HEK293T (cell line): Measurements from ENCODE around the gene PDIA6.

Source experiments
- CTCF ChIA-PET: fragments of 350-600 bp; formaldehyde crosslinking; extraction: SDS; loops from one replicate; lab custom pipeline; 2021; ENCODE audit warnings: antibody characterized with exemption, inconsistent platforms; lab: Yijun Ruan, JAX
- POLR2A ChIA-PET: fragments of 350-600 bp; formaldehyde crosslinking; extraction: SDS; loops from one replicate; lab custom pipeline; 2020; ENCODE audit warnings: antibody characterized with exemption, inconsistent platforms; lab: Yijun Ruan, JAX
- DNase-seq: peaks from one replicate; pipeline ENCODE4 v3.0.0; 2012; ENCODE audit warnings: mixed read lengths; ENCODE audit errors: extremely low spot score
- ARNT ChIP-seq: fragments of 450-650 bp; IDR thresholded peaks from 2 replicates; pipeline ENCODE4 v1.6.1; 2017; ENCODE audit warnings: mild to moderate bottlenecking
- BHLHE40 ChIP-seq: fragments of 450-650 bp; IDR thresholded peaks from 2 replicates; pipeline ENCODE4 v1.6.1; 2016; ENCODE audit warnings: mild to moderate bottlenecking, moderate library complexity, borderline replicate concordance
- CTBP1 ChIP-seq: fragments of 450-650 bp; IDR thresholded peaks from 2 replicates; pipeline ENCODE4 v1.6.1; 2016; ENCODE audit warnings: borderline replicate concordance
- ELF4 ChIP-seq: fragments of 450-650 bp; IDR thresholded peaks from 2 replicates; pipeline ENCODE4 v1.6.1; 2017; ENCODE audit warnings: antibody characterized with exemption
- FOXA1 ChIP-seq: fragments of 450-650 bp; IDR thresholded peaks from 2 replicates; pipeline ENCODE4 v1.6.1; 2016; ENCODE audit warnings: mild to moderate bottlenecking
- FOXK2 ChIP-seq: fragments of 450-650 bp; IDR thresholded peaks from 2 replicates; pipeline ENCODE4 v1.6.1; 2016; ENCODE audit warnings: mild to moderate bottlenecking
- FOXM1 ChIP-seq: fragments of 450-650 bp; IDR thresholded peaks from 2 replicates; pipeline ENCODE4 v1.6.1; 2017; ENCODE audit warnings: mild to moderate bottlenecking, borderline replicate concordance
- HDGF ChIP-seq: fragments of 450-650 bp; IDR thresholded peaks from 2 replicates; pipeline ENCODE4 v1.6.1; 2017; ENCODE audit warnings: antibody characterized with exemption, borderline replicate concordance
- L3MBTL2 ChIP-seq: fragments of 450-650 bp; conservative IDR thresholded peaks from 2 replicates; pipeline ENCODE4 v1.6.1; 2016; ENCODE audit warnings: mild to moderate bottlenecking
- LEF1 ChIP-seq: fragments of 450-650 bp; IDR thresholded peaks from 2 replicates; pipeline ENCODE4 v1.6.1; 2017; ENCODE audit warnings: mild to moderate bottlenecking, borderline replicate concordance
- NFRKB ChIP-seq: fragments of 450-650 bp; IDR thresholded peaks from 2 replicates; pipeline ENCODE4 v1.6.1; 2016; ENCODE audit warnings: mild to moderate bottlenecking, moderate library complexity
- SP1 ChIP-seq: fragments of 450-650 bp; IDR thresholded peaks from 2 replicates; pipeline ENCODE4 v1.6.1; 2017
- SUZ12 ChIP-seq: fragments of 450-650 bp; IDR thresholded peaks from 2 replicates; pipeline ENCODE4 v1.6.1; 2016; ENCODE audit warnings: mild to moderate bottlenecking
- TARDBP ChIP-seq: fragments of 450-650 bp; IDR thresholded peaks from 2 replicates; pipeline ENCODE4 v1.6.1; 2016
- ZNF384 ChIP-seq: fragments of 450-650 bp; IDR thresholded peaks from 2 replicates; pipeline ENCODE4 v1.6.1; 2016
- TF ChIP-seq, protein P1 (sequence below): fragments of 450-650 bp; IDR thresholded peaks from 2 replicates; pipeline ENCODE4 v1.6.1; 2016

Gene PDIA6

GRCh38 chr2:10775021-10775780 lies 37.4 kb downstream of the PDIA6 start:
- no peak for DNase-seq
- ChIA-PET POLR2A (no interaction called here), CTCF (interaction anchor here (0.7 kb wide), 1 partner anchor 55 kb away, joined by 3 read pairs; no protein-coding TSS in a partner anchor)
- TF ChIP-seq FOXK2: no peak
- no peak for TF ChIP-seq CTBP1
- no peak for TF ChIP-seq ARNT
- TF ChIP-seq FOXA1: no peak
- TF ChIP-seq SP1: no peak
- TF ChIP-seq BHLHE40: no peak
- no peak for TF ChIP-seq ELF4
- no peak for TF ChIP-seq LEF1
- no peak for TF ChIP-seq ZNF384
- TF ChIP-seq TARDBP: no peak
- no peak for TF ChIP-seq FOXM1
- no peak for TF ChIP-seq NFRKB
- no peak for TF ChIP-seq HDGF
- TF ChIP-seq SUZ12: no peak
- TF ChIP-seq, protein P1, sequence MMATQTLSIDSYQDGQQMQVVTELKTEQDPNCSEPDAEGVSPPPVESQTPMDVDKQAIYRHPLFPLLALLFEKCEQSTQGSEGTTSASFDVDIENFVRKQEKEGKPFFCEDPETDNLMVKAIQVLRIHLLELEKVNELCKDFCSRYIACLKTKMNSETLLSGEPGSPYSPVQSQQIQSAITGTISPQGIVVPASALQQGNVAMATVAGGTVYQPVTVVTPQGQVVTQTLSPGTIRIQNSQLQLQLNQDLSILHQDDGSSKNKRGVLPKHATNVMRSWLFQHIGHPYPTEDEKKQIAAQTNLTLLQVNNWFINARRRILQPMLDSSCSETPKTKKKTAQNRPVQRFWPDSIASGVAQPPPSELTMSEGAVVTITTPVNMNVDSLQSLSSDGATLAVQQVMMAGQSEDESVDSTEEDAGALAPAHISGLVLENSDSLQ: no peak

- POLR2A ChIA-PET: no interaction called here
- CTCF ChIA-PET: interaction anchor here (0.7 kb wide), 1 partner anchor 55 kb away, joined by 3 read pairs; no protein-coding TSS in a partner anchor
- no peak for DNase-seq
- no peak for TF ChIP-seq FOXM1
- TF ChIP-seq FOXK2: no peak
- TF ChIP-seq NFRKB: no peak
- TF ChIP-seq SUZ12: no peak
- no peak for TF ChIP-seq FOXA1
- no peak for TF ChIP-seq L3MBTL2
- TF ChIP-seq LEF1: no peak
- TF ChIP-seq, protein P1: no peak
- no peak for TF ChIP-seq BHLHE40
- TF ChIP-seq SP1: no peak
- TF ChIP-seq ZNF384: no peak
These were observed 38.2 kb downstream of the PDIA6 start for GRCh38 chr2:10774394-10774793.

GRCh38 chr2:10773821-10774341 lies 38.7 kb downstream of the PDIA6 start:
- CTCF ChIA-PET: no interaction called here
- no peak for DNase-seq

GRCh38 chr2:10772868-10773215 lies 39.7 kb downstream of the PDIA6 start:
- TF ChIP-seq NFRKB (no peak), TARDBP (no peak), FOXK2 (no peak), BHLHE40 (no peak), CTBP1 (no peak), HDGF (no peak), ELF4 (no peak), ZNF384 (no peak), FOXM1 (no peak), SP1 (no peak), L3MBTL2 (no peak), LEF1 (no peak), ARNT (no peak), SUZ12 (no peak), FOXA1 (no peak)
- TF ChIP-seq, protein P1: no peak
- CTCF ChIA-PET: no interaction called here
- DNase-seq: no peak
- POLR2A ChIA-PET: no interaction called here

More at GRCh38 chr2:10773821-10774341, 38.7 kb downstream of the PDIA6 start:
- no peak for TF ChIP-seq NFRKB
- no peak for TF ChIP-seq FOXM1
- no peak for TF ChIP-seq HDGF
- no peak for TF ChIP-seq CTBP1
- TF ChIP-seq, protein P1: no peak
- no peak for TF ChIP-seq SP1
- TF ChIP-seq FOXA1: no peak
- TF ChIP-seq ELF4: no peak
- TF ChIP-seq FOXK2: no peak
- TF ChIP-seq TARDBP: no peak
- no peak for TF ChIP-seq BHLHE40
- POLR2A ChIA-PET: no interaction called here

GRCh38 chr2:10772201-10772867 lies 40.3 kb downstream of the PDIA6 start:
- POLR2A ChIA-PET: no interaction called here
- CTCF ChIA-PET: no interaction called here
- DNase-seq: no peak
- TF ChIP-seq, protein P1: no peak
